NCI-H2029 treated with DMSO at 0.1 percent for 48 hours (cell line): ENCODE results near the gene STRA6.
"Not testable (repeated sequence)": the region's sequence is repeated elsewhere in the genome, so short reads cannot be mapped to it uniquely, and the experiment has no call there.

ENCODE experiments used
- DNase-seq: peaks from one replicate; lab custom pipeline; 2025; lab: John Stamatoyannopoulos, UW

STRA6 gene

GRCh38 chr15:74179983-74180880 lies 22.4 kb downstream of the STRA6 start:
- DNase-seq: no peak

DNA sequence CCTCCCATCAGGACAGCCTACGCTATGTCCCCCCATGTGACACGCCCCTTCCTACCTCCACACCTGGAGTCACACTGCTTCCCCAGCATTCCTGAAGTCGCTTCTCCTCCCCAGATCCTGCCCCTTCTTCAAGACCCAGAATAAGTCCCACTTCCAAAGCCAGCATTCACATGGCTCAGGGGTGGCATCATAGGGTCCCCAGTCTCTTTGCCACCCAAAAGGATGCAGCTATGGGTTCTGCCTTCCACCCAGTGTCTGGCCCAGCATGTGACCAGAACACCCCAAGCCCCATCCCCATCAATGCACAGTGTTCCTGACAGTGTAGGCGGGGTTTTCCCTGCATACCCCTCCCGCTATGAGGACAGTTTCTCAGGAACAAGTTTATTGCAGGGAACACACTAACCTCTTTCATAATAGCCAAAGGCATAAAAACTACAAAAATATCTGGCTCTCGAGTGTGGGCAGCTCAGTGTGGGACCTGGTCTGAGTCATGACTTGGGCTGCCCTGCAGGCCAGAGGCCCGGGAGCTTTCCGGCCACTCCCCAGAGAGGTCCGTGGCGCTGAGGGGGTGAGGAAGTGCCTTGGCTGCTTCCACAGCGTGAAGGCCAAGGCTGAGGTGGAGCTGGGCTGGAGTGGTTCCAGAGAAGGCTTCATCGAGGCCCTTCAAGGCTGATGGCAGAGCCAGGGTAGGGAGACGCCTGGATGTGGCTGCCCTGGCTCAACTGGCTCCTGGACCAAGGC lies 23.3 kb downstream of the STRA6 start:
- no peak for DNase-seq

- no peak for DNase-seq
Observed at GRCh38 chr15:74178326-74179100, 24.1 kb downstream of the STRA6 start.

GRCh38 chr15:74176262-74177214 lies 26.0 kb downstream of the STRA6 start:
- DNase-seq: no peak

- no peak for DNase-seq
Observed at GRCh38 chr15:74175271-74176191, 27.1 kb downstream of the STRA6 start.

- no peak for DNase-seq
Observed at GRCh38 chr15:74174958-74175253, 27.7 kb downstream of the STRA6 start.

GRCh38 chr15:74174219-74174957 lies 28.2 kb downstream of the STRA6 start:
- no peak for DNase-seq

- DNase-seq: no peak
Observed at GRCh38 chr15:74173380-74174218, 29.0 kb downstream of the STRA6 start, which contains the start of gene ISLR. ISLR (plus strand) TSS chr15:74173710; CDS start chr15:74174859, 1,149 bp downstream.

GRCh38 chr15:74172701-74173379 lies 29.7 kb downstream of the STRA6 start:
- DNase-seq: no peak

DNA sequence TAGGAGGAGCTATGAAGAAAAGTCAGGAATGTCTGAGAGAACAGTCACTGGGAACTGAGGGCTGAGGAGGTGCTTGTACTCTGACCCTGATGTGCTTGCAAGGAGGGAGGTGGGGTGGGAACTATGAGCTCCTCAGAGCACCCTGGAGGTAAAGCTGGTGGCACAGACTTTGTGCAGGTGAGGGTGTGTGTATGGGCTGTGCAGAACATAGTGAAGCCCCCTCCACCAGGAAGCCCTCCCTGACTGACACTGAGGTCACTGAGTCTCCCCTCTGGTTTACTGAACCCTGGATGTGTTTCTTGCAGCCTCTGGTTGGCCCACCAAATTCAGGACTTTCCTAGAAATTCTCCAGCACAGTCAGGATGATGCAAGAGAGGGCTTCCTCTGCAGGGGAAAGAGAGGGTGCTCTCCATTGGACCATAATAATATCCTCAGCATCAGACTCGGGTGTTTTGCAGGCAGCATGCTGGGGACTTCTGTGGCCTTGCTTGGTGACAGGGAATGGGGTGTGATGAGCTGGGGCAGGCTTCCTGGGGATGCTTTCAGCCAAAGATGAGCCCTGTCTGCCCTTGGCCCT lies 30.5 kb downstream of the STRA6 start:
- DNase-seq: no peak

- DNase-seq: no peak
Observed at GRCh38 chr15:74170875-74171578, 31.6 kb downstream of the STRA6 start.

DNA sequence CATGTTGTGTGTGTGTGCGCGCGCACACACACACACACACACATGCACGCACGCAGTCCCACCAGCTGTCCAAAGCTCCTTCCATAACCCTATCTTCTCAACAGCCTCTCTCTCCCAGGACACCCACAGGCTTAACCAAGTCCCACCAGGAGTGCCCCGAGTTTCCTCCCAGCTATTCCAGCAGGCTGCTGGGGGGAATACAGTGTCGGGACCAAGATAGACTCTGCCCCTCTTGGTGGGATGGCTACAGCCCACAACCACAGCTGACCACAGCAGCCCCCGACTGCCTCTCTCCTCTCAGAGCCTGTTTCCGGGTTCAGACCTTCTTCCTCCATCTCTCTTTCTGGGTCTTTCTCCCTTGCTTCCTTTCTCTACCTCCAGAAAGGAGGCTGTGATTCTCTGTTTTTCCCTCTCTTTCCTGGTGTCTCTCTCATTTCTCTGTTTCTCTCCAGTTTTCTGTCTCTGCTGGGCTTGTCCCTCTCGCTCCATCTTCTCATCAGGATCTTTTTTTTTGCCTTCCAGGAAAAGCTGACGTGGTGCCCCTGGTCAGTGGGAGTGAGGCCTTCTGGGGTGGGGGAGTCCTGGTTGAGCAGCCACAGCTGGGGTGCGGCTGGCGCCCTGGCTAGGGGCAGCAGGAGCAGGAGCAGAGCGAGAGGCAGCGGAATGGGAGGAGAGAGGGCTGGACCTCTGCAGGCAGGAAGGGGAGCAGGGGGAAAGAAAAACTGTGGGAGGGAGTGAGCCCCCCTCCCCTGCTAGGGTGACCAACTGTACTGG lies 32.3 kb downstream of the STRA6 start:
- DNase-seq: no peak

DNA sequence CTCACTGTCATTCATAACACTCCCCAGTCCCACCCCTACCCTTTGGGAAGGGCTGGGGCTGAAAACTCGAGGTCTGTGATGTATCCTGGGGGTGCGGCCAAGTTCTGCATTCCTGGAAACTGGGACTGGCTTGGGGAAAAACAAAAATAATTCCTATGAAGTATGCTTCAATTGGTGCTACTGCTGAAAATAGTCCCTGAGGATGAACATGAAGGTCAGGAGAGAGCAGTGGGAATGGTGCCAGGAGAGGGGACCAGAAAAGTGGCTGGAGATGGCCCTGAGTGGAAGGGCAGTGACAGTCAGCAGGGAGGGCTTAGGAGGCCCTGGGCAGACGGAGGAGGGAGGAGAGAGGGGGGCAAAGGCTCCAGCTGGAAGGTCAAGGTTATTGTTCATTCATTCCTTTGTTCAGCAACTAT lies 33.9 kb downstream of the STRA6 start:
- DNase-seq: no peak

- no peak for DNase-seq
Observed at GRCh38 chr15:74167891-74168331, 34.7 kb downstream of the STRA6 start.

- no peak for DNase-seq
Observed at GRCh38 chr15:74165461-74165860, 37.1 kb downstream of the STRA6 start.

DNA sequence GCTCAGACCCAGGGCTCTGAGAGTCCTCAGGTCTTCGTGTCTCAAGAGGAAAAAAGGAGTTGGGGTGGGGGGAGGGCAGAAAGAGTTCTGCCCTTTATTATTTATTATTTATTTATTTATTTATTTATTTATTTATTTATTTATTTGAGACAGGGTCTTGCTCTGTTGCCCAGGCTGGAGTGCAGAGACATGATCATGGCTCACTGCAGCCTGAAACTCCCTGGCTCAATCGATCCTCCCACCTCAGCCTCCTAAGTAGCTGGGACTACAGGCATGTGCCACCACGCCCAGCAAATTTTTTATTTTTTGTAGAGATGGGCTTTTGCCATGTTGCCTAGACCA lies 40.4 kb downstream of the STRA6 start:
- DNase-seq: not testable (repeated sequence)
